Endothelial cell of umbilical vein (primary cell): ENCODE data around the gene PTK6.

Experiments used
- CTCF ChIP-seq, 2 donors: IDR thresholded peaks; 1 replicate in 1 of 2; 2 replicates in 1 of 2; pipeline ENCODE4 v1.5.1; 2011; ENCODE audit warnings: low read length in 2 of 2, mild to moderate bottlenecking in 2 of 2, moderate library complexity in 2 of 2, control low read depth in 1 of 2, inconsistent platforms in 1 of 2, low read depth in 1 of 2; ENCODE audit not compliant: insufficient read depth in 1 of 2; ENCODE audit errors: extremely low read depth in 1 of 2
- EZH2 ChIP-seq: IDR thresholded peaks from 2 replicates; pipeline ENCODE4 v1.6.1; 2012; ENCODE audit warnings: borderline replicate concordance, low read depth, mild to moderate bottlenecking, moderate library complexity, low read length, inconsistent platforms; ENCODE audit not compliant: severe bottlenecking
- FOS ChIP-seq: IDR thresholded peaks from 2 replicates; pipeline ENCODE4 v1.6.1; 2011; ENCODE audit warnings: mild to moderate bottlenecking, low read length, moderate library complexity, borderline replicate concordance; ENCODE audit not compliant: insufficient read depth
- JUN ChIP-seq: IDR thresholded peaks from 2 replicates; pipeline ENCODE4 v1.6.1; 2011; ENCODE audit warnings: borderline replicate concordance, low read depth; ENCODE audit not compliant: insufficient read length, insufficient read depth
- MAX ChIP-seq: IDR thresholded peaks from 2 replicates; pipeline ENCODE4 v1.6.1; 2011; ENCODE audit not compliant: insufficient read depth, insufficient read length
- POLR2A ChIP-seq: IDR thresholded peaks from 2 replicates; pipeline ENCODE4 v1.6.1; 2012; ENCODE audit warnings: low read depth, mild to moderate bottlenecking, control low read depth, low read length
- POLR2AphosphoS5 ChIP-seq: IDR thresholded peaks from 2 replicates; pipeline ENCODE4 v1.6.1; 2012; ENCODE audit warnings: low read depth, mild to moderate bottlenecking, control low read depth, low read length, moderate library complexity; ENCODE audit not compliant: insufficient read depth

- TF ChIP-seq CTCF (IDR thresholded peaks at IDR 0.05; ENCODE audit: extremely low read depth in 1 of 2, insufficient read depth in 1 of 2, low read depth in 1 of 2, low read length in 2 of 2) (no peak), POLR2AphosphoS5 (no peak), EZH2 (no peak), POLR2A (no peak), FOS (no peak), MAX (no peak), JUN (no peak)
These were observed 7.9 kb downstream of the PTK6 start for GRCh38 chr20:63529180-63529860.
